CD14-positive monocyte (primary cell): ENCODE data around the gene G6PD. TPM values are rescaled to one million over a fixed set of nuclear protein-coding genes. Genes with fewer than 3 reads are reported as not detected.

Source experiments
- DNase-seq, 3 donors: peaks; one replicate each; pipeline ENCODE4 v3.0.0-alpha.2; 2011 to 2022
- H2AFZ ChIP-seq: 2 replicates; pipeline ENCODE4 v1.6.0; 2012; ENCODE audit warnings: mild to moderate bottlenecking, low read depth, low read length, inconsistent platforms; ENCODE audit not compliant: insufficient read depth, poor library complexity, severe bottlenecking
- H3K27ac ChIP-seq, 2 donors: 1 replicate in 1 of 2; 2 replicates in 1 of 2; pipeline ENCODE4 v1.5.1; 2012 to 2013; ENCODE audit warnings: low read length in 2 of 2, control low read depth in 1 of 2, inconsistent platforms in 1 of 2, low read depth in 1 of 2, mild to moderate bottlenecking in 1 of 2
- H3K27me3 ChIP-seq, 2 donors: one replicate each; pipeline versions ENCODE4 v1.6.0 to v1.6.1; 2011 to 2013; ENCODE audit warnings: low read length in 2 of 2; ENCODE audit not compliant: control insufficient read depth in 2 of 2, insufficient read depth in 2 of 2
- H3K36me3 ChIP-seq, 2 donors: replicated peaks in 1 of 2; 1 replicate in 1 of 2; 2 replicates in 1 of 2; pipeline versions ENCODE4 v1.5.1 to v1.6.1; 2012 to 2013; ENCODE audit warnings: low read length in 2 of 2, control low read depth in 1 of 2, inconsistent platforms in 1 of 2, mild to moderate bottlenecking in 1 of 2; ENCODE audit not compliant: insufficient read depth in 2 of 2, control insufficient read depth in 1 of 2
- H3K4me1 ChIP-seq, 2 donors: 1 replicate in 1 of 2; 2 replicates in 1 of 2; pipeline versions ENCODE4 v1.5.1 to v1.6.1; 2012 to 2013; ENCODE audit warnings: low read length in 2 of 2, control low read depth in 1 of 2, inconsistent platforms in 1 of 2, mild to moderate bottlenecking in 1 of 2, moderate library complexity in 1 of 2; ENCODE audit not compliant: insufficient read depth in 2 of 2, control insufficient read depth in 1 of 2
- H3K4me2 ChIP-seq: replicated peaks from 2 replicates; pipeline ENCODE3; 2012; ENCODE audit warnings: low read length, moderate library complexity, mild to moderate bottlenecking; ENCODE audit not compliant: poor library complexity, severe bottlenecking; ENCODE audit errors: extremely low read depth
- H3K4me3 ChIP-seq, 3 experiments: fragments of 200-600 bp in 1 of 3; sonication (generic) in 1 of 3; replicated peaks in 1 of 3; 1 replicate in 2 of 3; 2 replicates in 1 of 3; pipeline ENCODE4 v1.5.1; 2011 to 2013; ENCODE audit warnings: low read length in 3 of 3, mild to moderate bottlenecking in 3 of 3, control low read depth in 2 of 3, low read depth in 2 of 3, inconsistent platforms in 1 of 3, moderate library complexity in 1 of 3
- H3K79me2 ChIP-seq: 2 replicates; pipeline ENCODE4 v1.6.0; 2012; ENCODE audit warnings: mild to moderate bottlenecking, control low read depth, inconsistent platforms, low read length, moderate library complexity; ENCODE audit not compliant: insufficient read depth
- H3K9ac ChIP-seq: 2 replicates; pipeline ENCODE4 v1.6.0; 2017; ENCODE audit warnings: low read length, mild to moderate bottlenecking; ENCODE audit not compliant: insufficient read depth, poor library complexity, severe bottlenecking
- H3K9me3 ChIP-seq, 2 donors: replicated peaks in 1 of 2; 1 replicate in 1 of 2; 2 replicates in 1 of 2; pipeline versions ENCODE4 v1.5.1 to v1.6.1; 2012 to 2013; ENCODE audit warnings: low read length in 2 of 2, control low read depth in 1 of 2; ENCODE audit not compliant: control insufficient read depth in 1 of 2, insufficient read depth in 1 of 2
- H4K20me1 ChIP-seq: 2 replicates; pipeline ENCODE4 v1.6.0; 2012; ENCODE audit warnings: mild to moderate bottlenecking, low read length, control low read depth, moderate library complexity; ENCODE audit not compliant: insufficient read depth
- H3K27ac Mint-ChIP-seq, 7 donors: one replicate each; pipeline ENCODE4 v1.8.0; 2020; ENCODE audit warnings: mild to moderate bottlenecking in 7 of 7, mixed read lengths in 7 of 7, moderate library complexity in 6 of 7, inconsistent platforms in 2 of 7
- H3K27me3 Mint-ChIP-seq, 3 donors: one replicate each; pipeline ENCODE4 v1.8.0; 2021 to 2022; ENCODE audit warnings: low read depth in 3 of 3, mild to moderate bottlenecking in 3 of 3, mixed read lengths in 3 of 3, moderate library complexity in 3 of 3, inconsistent platforms in 1 of 3
- H3K36me3 Mint-ChIP-seq, 2 donors: one replicate each; pipeline ENCODE4 v1.8.0; 2020; ENCODE audit warnings: mixed read lengths in 2 of 2, inconsistent platforms in 1 of 2, mild to moderate bottlenecking in 1 of 2
- H3K4me1 Mint-ChIP-seq: one replicate; pipeline ENCODE4 v1.8.0; 2020; ENCODE audit warnings: mild to moderate bottlenecking, mixed read lengths
- H3K4me3 Mint-ChIP-seq, 2 donors: one replicate each; pipeline ENCODE4 v1.8.0; 2020; ENCODE audit warnings: mild to moderate bottlenecking in 2 of 2, mixed read lengths in 2 of 2, moderate library complexity in 1 of 2
- H3K9me3 Mint-ChIP-seq, 7 donors: one replicate each; pipeline ENCODE4 v1.8.0; 2020 to 2022; ENCODE audit warnings: mixed read lengths in 7 of 7, mild to moderate bottlenecking in 6 of 7, moderate library complexity in 6 of 7, inconsistent platforms in 2 of 7
- CTCF ChIP-seq: fragments of 200-600 bp; IDR thresholded peaks from one replicate; pipeline ENCODE4 v1.8.0; 2022; ENCODE audit warnings: antibody characterized with exemption, mild to moderate bottlenecking
- WGBS: methylation state at CpG from one replicate; pipeline ENCODE4 v1.1.5; 2013; ENCODE audit warnings: missing lambda C conversion rate; ENCODE audit not compliant: insufficient coverage; 5-methylcytosine and 5-hydroxymethylcytosine counted together
- intact Hi-C, 2 donors: fragments of 100-400 bp; cut with micrococcal nuclease; formaldehyde crosslinking; loops; one replicate each; pipeline versions ENCODE4 v1.15.0 to v1.15.1; 2023
- polyA plus RNA-seq, 3 donors: library from polyadenylated mRNA; depleted of rRNA in 1 of 3; unstranded in 2 of 3; stranded (reverse) in 1 of 3; fragments of 300-500 nt in 2 of 3; fragments of >200 nt in 1 of 3; fragmentation: Illumina TruSeq in 2 of 3; gene quantifications; 1 replicate in 2 of 3; 2 replicates in 1 of 3; pipeline ENCODE4 v1.2.3, GENCODE V29; 2012 to 2021

G6PD gene
- polyA plus RNA-seq, 3 donors = 10.7 to 165 (median 14.7) TPM

DNA sequence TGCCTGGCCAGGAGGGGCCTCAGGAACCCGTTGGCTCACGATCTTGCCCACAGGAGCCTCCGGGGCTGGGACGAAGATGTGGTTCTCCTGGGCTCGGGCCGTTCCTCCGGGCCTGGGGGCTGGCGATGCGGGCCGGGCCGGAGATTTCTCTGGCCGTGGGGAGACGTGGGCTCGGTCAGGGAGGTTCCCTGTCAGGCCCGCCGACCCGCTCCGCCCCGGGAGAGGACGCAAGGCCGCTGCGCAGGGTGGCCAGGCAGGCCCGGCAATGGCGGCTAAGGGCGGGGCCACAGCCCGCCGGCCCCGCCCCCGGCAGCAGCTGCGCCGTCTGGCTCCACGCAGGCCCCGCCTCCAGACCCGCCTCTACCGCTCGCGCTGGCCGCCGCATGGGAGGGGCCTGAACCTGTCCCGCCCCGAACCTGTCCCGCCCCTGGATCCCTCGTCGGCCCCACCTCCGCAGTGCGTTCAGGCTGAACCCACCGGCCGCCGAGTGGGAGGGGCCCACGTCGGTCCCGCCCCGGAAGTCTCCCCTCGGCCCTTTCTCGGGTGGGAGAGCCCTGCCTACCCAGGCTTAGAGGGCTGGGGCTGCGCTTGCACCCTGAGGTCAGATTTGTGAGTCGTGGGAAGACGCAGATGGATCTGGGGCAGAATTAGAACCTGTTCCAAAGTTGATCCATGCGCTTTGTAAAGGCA, 30.5 kb downstream of the G6PD start, which contains the start of gene FAM3A:
Gene FAM3A (minus strand): TSS at position 267 of the 690 bp plus-strand sequence. CDS start 460 bp downstream, outside the sequence.
- H3K4me2 ChIP-seq = peak within 1 kb of the TSS; percentile 75
- Mint-ChIP-seq H3K27ac (peak within 1 kb of the TSS; percentile 84 to 96 (median 90)), H3K4me1 (peaks cover 11% of the 10 kb centered on the region), H3K36me3 (peaks cover under 1 to 2% of the 10 kb centered on the region in 2 donors), H3K27me3 (peaks cover 0 to 8% (median 0%) of the 10 kb centered on the region in 3 donors), H3K9me3 (peaks cover 0 to 26% (median 6%) of the 10 kb centered on the region in 7 donors), H3K4me3 (peak within 1 kb of the TSS; percentile 84 to 88)
- under 1% methylated on average over 48 of the region's 59 CpGs for WGBS
- peak; percentile 77 to 82 (median 81) for DNase-seq
- H3K79me2 ChIP-seq = peaks cover 3% of the 10 kb centered on the region
- H3K4me3 ChIP-seq = peak within 1 kb of the TSS; percentile 61 to 81 (median 65)
- TF ChIP-seq CTCF = no peak
- H4K20me1 ChIP-seq = no peaks in the 10 kb centered on the region
- H3K27ac ChIP-seq = peak within 1 kb of the TSS; percentile 83 to 84
- no peaks in the 10 kb centered on the region for H3K27me3 ChIP-seq
- no peaks in the 10 kb centered on the region for H3K36me3 ChIP-seq
- H3K9me3 ChIP-seq = peaks cover 0 to 10% of the 10 kb centered on the region in 2 donors
- intact Hi-C loops = loop anchor here in 1 of 2 donors (5.0 kb wide), 1 partner anchor 109 kb away; the partner anchor contains the start of gene DNASE1L1
- peak within 1 kb of the TSS; percentile 61 for H2AFZ ChIP-seq
- peak within 1 kb of the TSS; percentile 80 for H3K9ac ChIP-seq
- peaks cover 13 to 14% of the 10 kb centered on the region in 2 donors for H3K4me1 ChIP-seq

GRCh38 chrX:154515090-154515965, 31.3 kb downstream of the G6PD start:
- DNase-seq = no peak

More at GRCh38 chrX:154515090-154515965, 31.3 kb downstream of the G6PD start:
- peaks cover 0 to 10% of the 10 kb centered on the region in 2 donors for H3K9me3 ChIP-seq
- Mint-ChIP-seq H3K9me3 (peaks cover 0 to 26% (median 7%) of the 10 kb centered on the region in 7 donors), H3K27ac (peak overlapping the region; percentile 75 to 89 (median 88)), H3K4me1 (peaks cover 11% of the 10 kb centered on the region), H3K27me3 (peaks cover 0 to 8% (median 0%) of the 10 kb centered on the region in 3 donors), H3K4me3 (peak overlapping the region; percentile 81 to 88), H3K36me3 (peaks cover 8% of the 10 kb centered on the region in 2 donors)
- H3K79me2 ChIP-seq = peaks cover 3% of the 10 kb centered on the region
- H4K20me1 ChIP-seq = no peaks in the 10 kb centered on the region
- peak overlapping the region; percentile 67 to 77 for H3K27ac ChIP-seq
- H3K4me2 ChIP-seq = peak overlapping the region; percentile 75
- no peak for TF ChIP-seq CTCF
- H3K27me3 ChIP-seq = no peaks in the 10 kb centered on the region
- 5% methylated on average over 12 of the region's 34 CpGs for WGBS
- peaks cover 13 to 14% of the 10 kb centered on the region in 2 donors for H3K4me1 ChIP-seq
- intact Hi-C loops = loop anchor here in 1 of 2 donors (5.0 kb wide), 1 partner anchor 108 kb away; the partner anchor contains the start of gene DNASE1L1
- H2AFZ ChIP-seq = peak overlapping the region; percentile 61
- H3K4me3 ChIP-seq = peak overlapping the region; percentile 61 to 81 (median 65)
- H3K36me3 ChIP-seq = no peaks in the 10 kb centered on the region
- H3K9ac ChIP-seq = peak overlapping the region; percentile 80
